ENCODE data around the gene GNA15.

- TF ChIP-seq CTCF (IDR thresholded peaks at IDR 0.05; ENCODE audit: insufficient read depth, low read length): no peak
- no peak for TF ChIP-seq POLR2AphosphoS5 (IDR thresholded peaks at IDR 0.05; ENCODE audit: low read depth)
- TF ChIP-seq SPI1 (IDR thresholded peaks at IDR 0.05; ENCODE audit: borderline replicate concordance, low read depth): no peak
- TF ChIP-seq REST (IDR thresholded peaks at IDR 0.05; ENCODE audit: insufficient replicate concordance, low read depth): no peak
Measured at GRCh38 chr19:3104708-3104983, 31.2 kb upstream of the GNA15 start.

Data from HL-60 (cell line).